HG03460 (cell line): ENCODE results near the gene P4HA2.
"Not testable (repeated sequence)": the region's sequence is repeated elsewhere in the genome, so short reads cannot be mapped to it uniquely, and the experiment has no call there.

Source experiments
- ATAC-seq: cut with Tn5 transposase; IDR thresholded peaks from one replicate; pipeline ENCODE4 v1.9.1; 2021; ENCODE audit not compliant: unreplicated experiment

The P4HA2 gene

DNA sequence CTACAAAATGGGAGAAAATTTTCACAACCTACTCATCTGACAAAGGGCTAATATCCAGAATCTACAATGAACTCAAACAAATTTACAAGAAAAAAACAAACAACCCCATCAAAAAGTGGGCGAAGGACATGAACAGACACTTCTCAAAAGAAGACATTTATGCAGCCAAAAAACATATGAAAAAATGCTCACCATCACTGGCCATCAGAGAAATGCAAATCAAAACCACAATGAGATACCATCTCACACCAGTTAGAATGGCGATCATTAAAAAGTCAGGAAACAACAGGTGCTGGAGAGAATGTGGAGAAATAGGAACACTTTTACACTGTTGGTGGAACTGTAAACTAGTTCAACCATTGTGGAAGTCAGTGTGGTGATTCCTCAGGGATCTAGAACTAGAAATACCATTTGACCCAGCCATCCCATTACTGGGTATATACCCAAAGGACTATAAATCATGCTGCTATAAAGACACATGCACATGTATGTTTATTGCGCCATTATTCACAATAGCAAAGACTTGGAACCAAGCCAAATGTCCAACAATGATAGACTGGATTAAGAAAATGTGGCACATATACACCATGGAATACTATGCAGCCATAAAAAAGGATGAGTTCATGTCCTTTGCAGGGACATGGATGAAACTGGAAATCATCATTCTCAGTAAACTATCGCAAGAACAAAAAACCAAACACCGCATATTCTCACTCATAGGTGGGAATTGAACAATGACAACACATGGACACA, 65.9 kb downstream of the P4HA2 start:
- ATAC-seq, result not testable (repeated sequence)

DNA sequence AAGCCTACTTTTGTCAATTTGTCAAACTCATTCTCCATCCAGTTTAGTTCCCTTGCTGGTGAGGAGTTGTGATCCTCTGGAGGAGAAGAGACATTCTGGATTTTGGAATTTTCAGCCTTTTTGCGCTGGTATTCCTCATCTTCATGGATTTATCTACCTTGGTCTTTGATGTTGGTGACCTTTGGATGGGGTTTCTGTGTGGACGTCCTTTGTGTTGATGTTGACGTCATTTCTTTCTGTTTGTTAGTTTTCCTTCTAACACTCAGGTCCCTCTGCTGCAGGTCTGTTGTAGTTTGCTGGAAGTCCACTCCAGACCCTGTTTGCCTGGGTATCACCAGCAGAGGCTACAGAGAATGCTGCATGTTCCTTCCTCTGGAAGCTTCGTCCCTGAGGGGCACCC, 71.2 kb downstream of the P4HA2 start:
- ATAC-seq, result no peak

GRCh38 chr5:132150565-132150964, 77.1 kb downstream of the P4HA2 start:
- ATAC-seq, result no peak

- no peak for ATAC-seq
Observed at GRCh38 chr5:132147663-132148062, 80.0 kb downstream of the P4HA2 start.

GRCh38 chr5:132145326-132145725, 82.3 kb downstream of the P4HA2 start:
- not testable (repeated sequence) for ATAC-seq

GRCh38 chr5:132143148-132143547, 84.5 kb downstream of the P4HA2 start:
- no peak for ATAC-seq

DNA sequence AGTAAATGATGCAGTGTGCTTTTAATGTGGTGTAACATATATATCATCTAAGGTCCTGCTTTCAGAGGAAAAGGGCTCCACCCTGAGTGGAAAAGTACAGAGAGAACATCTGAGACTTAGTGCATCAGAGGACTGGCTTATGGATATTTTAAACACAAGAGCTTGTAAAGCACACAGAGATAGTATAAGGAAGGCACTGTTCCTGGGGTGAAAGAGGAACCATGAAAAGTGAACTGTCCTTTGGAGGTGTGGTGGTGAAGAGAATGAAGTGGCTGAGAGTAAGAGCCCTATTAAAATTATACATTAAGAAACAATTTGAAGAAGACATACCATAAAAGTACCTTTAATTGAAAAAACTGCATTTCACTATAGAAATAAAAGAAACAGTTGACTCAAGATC, 85.2 kb downstream of the P4HA2 start:
- no peak for ATAC-seq
